Subcutaneous adipose tissue (tissue), 4 donors: ENCODE data around the gene PEDS1. TPM values are rescaled to one million over a fixed set of nuclear protein-coding genes. Genes with fewer than 3 reads are reported as not detected.

ENCODE experiments used
- total RNA-seq, 4 donors: library from RNA; depleted of rRNA; stranded (reverse); fragments of >200 nt; gene quantifications; one replicate each; pipeline ENCODE4 v1.1.0, GENCODE V29; 2016
- TF ChIP-seq, protein P1 (sequence below): fragments of 450-650 bp; IDR thresholded peaks from one replicate; pipeline ENCODE4 v1.5.1; 2016; ENCODE audit warnings: low read depth, mild to moderate bottlenecking, control low read depth, antibody characterized with exemption, moderate library complexity

The PEDS1 gene
- total RNA-seq, 4 donors from 2014 or later, result 20.4 to 34.9 (median 24.1) TPM

GRCh38 chr20:50107796-50108331, 45.7 kb downstream of the PEDS1 start:
- TF ChIP-seq, protein P1, sequence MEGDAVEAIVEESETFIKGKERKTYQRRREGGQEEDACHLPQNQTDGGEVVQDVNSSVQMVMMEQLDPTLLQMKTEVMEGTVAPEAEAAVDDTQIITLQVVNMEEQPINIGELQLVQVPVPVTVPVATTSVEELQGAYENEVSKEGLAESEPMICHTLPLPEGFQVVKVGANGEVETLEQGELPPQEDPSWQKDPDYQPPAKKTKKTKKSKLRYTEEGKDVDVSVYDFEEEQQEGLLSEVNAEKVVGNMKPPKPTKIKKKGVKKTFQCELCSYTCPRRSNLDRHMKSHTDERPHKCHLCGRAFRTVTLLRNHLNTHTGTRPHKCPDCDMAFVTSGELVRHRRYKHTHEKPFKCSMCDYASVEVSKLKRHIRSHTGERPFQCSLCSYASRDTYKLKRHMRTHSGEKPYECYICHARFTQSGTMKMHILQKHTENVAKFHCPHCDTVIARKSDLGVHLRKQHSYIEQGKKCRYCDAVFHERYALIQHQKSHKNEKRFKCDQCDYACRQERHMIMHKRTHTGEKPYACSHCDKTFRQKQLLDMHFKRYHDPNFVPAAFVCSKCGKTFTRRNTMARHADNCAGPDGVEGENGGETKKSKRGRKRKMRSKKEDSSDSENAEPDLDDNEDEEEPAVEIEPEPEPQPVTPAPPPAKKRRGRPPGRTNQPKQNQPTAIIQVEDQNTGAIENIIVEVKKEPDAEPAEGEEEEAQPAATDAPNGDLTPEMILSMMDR, result no peak

GRCh38 chr20:50107086-50107660, 46.4 kb downstream of the PEDS1 start:
- TF ChIP-seq, protein P1, result no peak

Other genes starting within 250 kb of the PEDS1 start
- gene SPATA2, start 238.2 kb downstream of the PEDS1 start, total RNA-seq, result 1 to 10 TPM; 1.7 to 3.0 (median 1.9) TPM
- gene RNF114, start 217.3 kb downstream of the PEDS1 start, total RNA-seq, result 100 to 1,000 TPM; 136 to 193 (median 176) TPM
- 1 to 10 TPM; 1.2 to 5.5 (median 4.2) TPM for gene SNAI1, start 170.7 kb downstream of the PEDS1 start, total RNA-seq
- gene UBE2V1, start 40.6 kb downstream of the PEDS1 start, total RNA-seq, result 100 to 1,000 TPM in 2 of 4 donors, 10 to 100 TPM in 2; 61.9 to 117 (median 95.1) TPM
- 100 to 1,000 TPM; 110 to 267 (median 166) TPM for gene CEBPB, start 37.1 kb upstream of the PEDS1 start, total RNA-seq